Activated CD8-positive, alpha-beta memory T cell treated with anti-CD3 and anti-CD28 coated beads for 24 hours (primary cell): ENCODE data around the gene MYH16.
"Not testable (repeated sequence)": the region's sequence is repeated elsewhere in the genome, so short reads cannot be mapped to it uniquely, and the experiment has no call there.

Experiments
- DNase-seq: peaks from one replicate; pipeline ENCODE4 v3.0.0-alpha.2; 2020

The MYH16 gene

GRCh38 chr7:99357701-99358490 is 85.3 kb downstream of the MYH16 start:
- peak; percentile 47 for DNase-seq

DNA sequence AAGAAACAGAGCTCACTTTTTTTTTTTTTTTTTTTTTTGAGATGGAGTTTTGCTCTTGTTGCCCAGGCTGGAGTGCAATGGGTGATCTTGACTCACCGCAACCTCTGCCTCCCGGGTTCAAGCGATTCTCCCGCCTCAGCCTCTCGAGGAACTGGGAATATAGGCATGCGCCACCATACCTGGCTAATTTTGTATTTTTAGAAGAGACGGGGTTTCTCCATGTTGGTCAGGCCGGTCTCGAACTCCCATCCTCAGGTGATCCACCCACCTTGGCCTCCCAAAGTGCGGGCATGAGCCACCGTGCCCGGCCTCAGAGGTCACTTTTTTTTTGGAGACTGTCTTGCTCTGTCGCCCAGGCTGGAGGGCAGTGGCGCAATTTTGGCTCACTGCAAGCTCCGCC is 85.9 kb downstream of the MYH16 start:
- DNase-seq, result not testable (repeated sequence)

DNA sequence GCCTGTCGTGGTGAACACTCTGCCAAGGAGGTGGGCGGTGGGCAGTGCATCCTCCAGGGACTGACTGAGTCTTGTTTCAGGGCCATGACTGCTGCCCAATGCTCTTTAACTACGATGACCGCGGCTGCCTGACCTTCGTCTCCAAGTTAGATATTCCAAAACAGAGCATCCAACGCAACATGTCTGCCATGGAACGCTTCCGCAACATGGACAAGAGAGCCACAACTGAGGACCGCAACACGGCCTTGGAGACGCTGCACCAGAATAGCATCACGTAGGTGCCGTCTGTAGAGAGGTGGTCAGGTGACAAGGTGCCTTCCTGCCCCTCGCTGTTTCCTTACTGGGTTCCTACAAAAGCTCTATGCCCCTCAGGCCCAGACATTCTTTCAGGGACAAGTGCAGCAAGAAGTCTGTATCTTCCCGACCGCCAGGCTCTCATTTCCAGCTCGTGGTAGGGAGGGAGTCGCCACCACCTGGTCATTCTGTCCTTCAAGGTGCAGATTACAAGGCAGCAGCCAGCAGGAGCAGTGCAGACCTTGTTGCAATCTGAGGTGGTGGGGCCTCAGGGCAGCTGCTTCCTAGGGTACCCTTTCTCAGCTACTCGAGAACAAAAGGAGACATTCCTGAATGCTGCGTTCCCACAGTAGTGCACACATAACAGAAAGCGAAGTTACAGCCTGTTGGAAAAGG is 87.0 kb downstream of the MYH16 start:
- no peak for DNase-seq
